ENCODE results near the gene KCNQ1OT1. TPM values are rescaled to one million over a fixed set of nuclear protein-coding genes. Genes with fewer than 3 reads are reported as not detected.

KCNQ1OT1 gene
- total RNA-seq, 1 experiment from 2014 or later = 1.2 TPM

DNA sequence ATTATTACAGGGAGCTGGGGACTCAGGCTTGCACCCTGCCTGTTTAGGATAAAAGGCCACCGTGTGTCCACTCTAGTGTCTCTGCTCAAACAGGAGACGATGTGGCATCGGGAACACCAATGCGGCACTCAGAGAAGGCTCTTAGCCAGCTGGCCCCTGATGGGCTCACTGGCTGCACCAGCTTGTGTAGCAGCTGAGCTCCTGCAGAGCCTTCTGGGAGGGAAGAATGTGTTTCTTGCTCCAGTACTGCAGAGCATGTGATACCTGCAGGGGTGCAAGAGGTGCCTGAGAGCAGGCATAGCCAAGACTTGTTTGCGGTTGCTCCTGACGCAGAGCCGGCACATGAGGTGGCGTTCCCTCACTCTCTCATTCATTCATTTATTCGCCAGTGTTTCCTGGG is 44.4 kb upstream of the KCNQ1OT1 start:
- no peak overlapping the region for H4K5ac ChIP-seq (ENCODE audit: insufficient read length, low read depth, low read length)
- H3K9ac ChIP-seq (ENCODE audit: extremely low read depth, insufficient read length, low read length) = no peak overlapping the region
- H2BK20ac ChIP-seq (ENCODE audit: low read depth, low read length, poor library complexity, severe bottlenecking) = no peak overlapping the region
- H3K9me3 ChIP-seq (ENCODE audit: control insufficient read depth, low read depth, low read length) = no peaks in the 10 kb centered on the region
- Mint-ChIP-seq H3K27ac (no peak overlapping the region), H3K36me3 (ENCODE audit: insufficient read depth in 1 of 3, low read depth in 3 of 3) (no peaks in the 10 kb centered on the region; a peak in 1 of 7 replicates), H3K4me3 (no peak overlapping the region), H3K4me1 (peaks cover 0 to 2% of the 10 kb centered on the region in 2 experiments; a peak in 1 of 4 replicates), H3K27me3 (ENCODE audit: low read depth) (peaks cover 92% of the 10 kb centered on the region), H3K9me3 (peaks cover 2 to 3% of the 10 kb centered on the region in 2 experiments; a peak in 3 of 5 replicates)
- H3K4me1 ChIP-seq (ENCODE audit: insufficient read depth, low read length) = no peaks in the 10 kb centered on the region
- no peak overlapping the region for H4K8ac ChIP-seq (replicated peaks; ENCODE audit: insufficient read length, low read depth, low read length)
- no peak overlapping the region for H2AK5ac ChIP-seq (ENCODE audit: insufficient read length, low read length)
- H2BK120ac ChIP-seq (ENCODE audit: low read depth, low read length, poor library complexity, severe bottlenecking) = no peak overlapping the region
- H4K20me1 ChIP-seq (ENCODE audit: control insufficient read depth, insufficient read depth, insufficient read length) = no peaks in the 10 kb centered on the region
- WGBS (ENCODE audit: extremely low coverage, insufficient read length, low lambda C conversion rate) = no CpG with 5 or more reads among the region's 9 CpGs
- no peak overlapping the region for H3K4me2 ChIP-seq (ENCODE audit: insufficient read depth, insufficient read length, low read length)
- no peak overlapping the region for H3K56ac ChIP-seq (ENCODE audit: insufficient read length, low read depth, low read length)
- no peak overlapping the region for H2BK5ac ChIP-seq (ENCODE audit: insufficient read length, low read length)
- H3K23ac ChIP-seq (ENCODE audit: insufficient read length, low read depth, low read length) = no peak overlapping the region
- H2AFZ ChIP-seq (ENCODE audit: low read length) = no peak overlapping the region
- H4K91ac ChIP-seq (ENCODE audit: insufficient read length, low read depth, low read length) = no peak overlapping the region
- TF ChIP-seq, protein P1, sequence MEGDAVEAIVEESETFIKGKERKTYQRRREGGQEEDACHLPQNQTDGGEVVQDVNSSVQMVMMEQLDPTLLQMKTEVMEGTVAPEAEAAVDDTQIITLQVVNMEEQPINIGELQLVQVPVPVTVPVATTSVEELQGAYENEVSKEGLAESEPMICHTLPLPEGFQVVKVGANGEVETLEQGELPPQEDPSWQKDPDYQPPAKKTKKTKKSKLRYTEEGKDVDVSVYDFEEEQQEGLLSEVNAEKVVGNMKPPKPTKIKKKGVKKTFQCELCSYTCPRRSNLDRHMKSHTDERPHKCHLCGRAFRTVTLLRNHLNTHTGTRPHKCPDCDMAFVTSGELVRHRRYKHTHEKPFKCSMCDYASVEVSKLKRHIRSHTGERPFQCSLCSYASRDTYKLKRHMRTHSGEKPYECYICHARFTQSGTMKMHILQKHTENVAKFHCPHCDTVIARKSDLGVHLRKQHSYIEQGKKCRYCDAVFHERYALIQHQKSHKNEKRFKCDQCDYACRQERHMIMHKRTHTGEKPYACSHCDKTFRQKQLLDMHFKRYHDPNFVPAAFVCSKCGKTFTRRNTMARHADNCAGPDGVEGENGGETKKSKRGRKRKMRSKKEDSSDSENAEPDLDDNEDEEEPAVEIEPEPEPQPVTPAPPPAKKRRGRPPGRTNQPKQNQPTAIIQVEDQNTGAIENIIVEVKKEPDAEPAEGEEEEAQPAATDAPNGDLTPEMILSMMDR (conservative IDR thresholded peaks at IDR 0.05) = no peak
- H2BK15ac ChIP-seq (ENCODE audit: low read depth, low read length) = no peak overlapping the region
- no peak overlapping the region for H3K18ac ChIP-seq (ENCODE audit: insufficient read length, low read depth, low read length)
- DNase-seq = no peak
- H3K4ac ChIP-seq (ENCODE audit: low read depth, low read length) = no peak overlapping the region
- H3K14ac ChIP-seq (ENCODE audit: insufficient read depth, low read length) = no peak overlapping the region; the same call in 1 of the 2 replicates
- no peak overlapping the region for H2BK12ac ChIP-seq (ENCODE audit: insufficient read length, low read depth, low read length)
- H3K79me2 ChIP-seq (ENCODE audit: insufficient read depth, low read length) = no peaks in the 10 kb centered on the region
- no peaks in the 10 kb centered on the region for H3K23me2 ChIP-seq (ENCODE audit: insufficient read length, low read depth, low read length, poor library complexity, severe bottlenecking)
- H3K27me3 ChIP-seq (ENCODE audit: insufficient read depth, low read length) = no peaks in the 10 kb centered on the region; the same call in 1 of the 2 replicates
- no peaks in the 10 kb centered on the region for H3K79me1 ChIP-seq (ENCODE audit: insufficient read depth, low read depth, low read length, poor library complexity, severe bottlenecking)
- H3T11ph ChIP-seq (ENCODE audit: low read length) = no peak overlapping the region
- H3K27ac ChIP-seq (ENCODE audit: insufficient read length, low read depth, low read length) = no peak overlapping the region
